Keratinocyte (primary cell): ENCODE results near the gene SMYD3.

Experiments used
- CTCF ChIP-seq, 3 experiments: IDR thresholded peaks in 1 of 3; conservative IDR thresholded peaks in 1 of 3; optimal IDR thresholded peaks in 1 of 3; 2 replicates in 2 of 3; 3 replicates in 1 of 3; pipeline versions ENCODE3 to v1.5.1; 2011; ENCODE audit warnings: low read length in 3 of 3, mild to moderate bottlenecking in 3 of 3, moderate library complexity in 2 of 3, control low read depth in 1 of 3, inconsistent platforms in 1 of 3; ENCODE audit not compliant: insufficient read depth in 2 of 3; ENCODE audit errors: extremely low read depth in 1 of 3
- EZH2 ChIP-seq: IDR thresholded peaks from one replicate; pipeline ENCODE4 v1.6.1; 2012; ENCODE audit warnings: inconsistent platforms, mild to moderate bottlenecking, low read length, moderate library complexity

GRCh38 chr1:246226041-246226440 is 281.0 kb downstream of the SMYD3 start:
- TF ChIP-seq CTCF (optimal IDR thresholded peaks at IDR 0.05 in 1 of 3, IDR thresholded peaks at IDR 0.05 in 1 of 3, conservative IDR thresholded peaks at IDR 0.05 in 1 of 3; ENCODE audit: extremely low read depth in 1 of 3, insufficient read depth in 2 of 3, low read length in 3 of 3) (no peak), EZH2 (no peak)
